Measurements from ENCODE around the gene PRM3.

- TF ChIP-seq POLR2A (IDR thresholded peaks at IDR 0.05), result no peak
- TF ChIP-seq CTCF (IDR thresholded peaks at IDR 0.05), result no peak
Observed at GRCh38 chr16:11268921-11269375, 4.5 kb downstream of the PRM3 start, which contains the start of gene TNP2.

Data from sigmoid colon (tissue), 3 donors.